Endothelial cell of umbilical vein (primary cell): Measurements from ENCODE around the gene CDS2. TPM values are rescaled to one million over a fixed set of nuclear protein-coding genes. Genes with fewer than 3 reads are reported as not detected.

Source experiments
- BruUV-seq: library from RNA; stranded (reverse); fragments of 400-500 nt; replicated peaks from 2 replicates; lab custom pipeline; 2021; lab: Mats Ljungman, UMichigan
- CTCF ChIA-PET: fragments of 300-600, 350-600 bp; sonication (Branson Sonifier 250); formaldehyde crosslinking; loops from one replicate; lab custom pipeline; 2021; ENCODE audit warnings: antibody characterized with exemption, inconsistent platforms; lab: Charles Lee
- POLR2A ChIA-PET: fragments of 300-600, 350-600 bp; sonication (Branson Sonifier 250); formaldehyde crosslinking; loops from one replicate; lab custom pipeline; 2021; ENCODE audit warnings: antibody characterized with exemption, inconsistent platforms; lab: Charles Lee
- DNase-seq: peaks from one replicate; pipeline ENCODE4 v3.0.0-alpha.2; 2011; ENCODE audit warnings: low read depth, low spot score
- FAIRE-seq: peaks from 2 replicates; lab custom pipeline; 2011; peaks lifted over from hg19 to GRCh38; lab: Jason Lieb, UNC
- H2AFZ ChIP-seq: 2 replicates; pipeline ENCODE4 v1.6.0; 2012; ENCODE audit warnings: low read depth, low read length, control low read depth, inconsistent platforms
- H3K27ac ChIP-seq: 2 replicates; pipeline ENCODE4 v1.5.1; 2011; ENCODE audit warnings: low read depth, mild to moderate bottlenecking, control low read depth, low read length, moderate library complexity; ENCODE audit not compliant: insufficient read depth
- H3K27me3 ChIP-seq, 2 experiments: 2 replicates each; pipeline versions ENCODE4 v1.6.0 to v1.6.1; 2011; ENCODE audit warnings: low read length in 2 of 2, mixed read lengths in 1 of 2; ENCODE audit not compliant: control insufficient read depth in 2 of 2, insufficient read depth in 2 of 2
- H3K36me3 ChIP-seq, 2 experiments: 2 replicates in 1 of 2; 3 replicates in 1 of 2; pipeline ENCODE4 v1.5.1; 2011; ENCODE audit warnings: low read length in 2 of 2, mild to moderate bottlenecking in 1 of 2, moderate library complexity in 1 of 2; ENCODE audit not compliant: control insufficient read depth in 2 of 2, insufficient read depth in 2 of 2; ENCODE audit errors: extremely low read depth in 1 of 2
- H3K4me1 ChIP-seq: 3 replicates; pipeline ENCODE4 v1.5.1; 2011; ENCODE audit warnings: mild to moderate bottlenecking, low read length; ENCODE audit not compliant: control insufficient read depth, insufficient read depth; ENCODE audit errors: extremely low read depth
- H3K4me2 ChIP-seq: 2 replicates; pipeline ENCODE4 v1.6.1; 2011; ENCODE audit warnings: low read length, control low read depth, mixed read lengths; ENCODE audit not compliant: insufficient read depth
- H3K4me3 ChIP-seq, 3 experiments: fragments of 200-600 bp in 1 of 3; sonication (generic), shearing (Covaris generic) in 1 of 3; replicated peaks in 1 of 3; 2 replicates each; pipeline ENCODE4 v1.5.1; 2011 to 2016; ENCODE audit warnings: control low read depth in 3 of 3, low read length in 3 of 3, mild to moderate bottlenecking in 2 of 3, inconsistent platforms in 1 of 3, low read depth in 1 of 3, moderate library complexity in 1 of 3; ENCODE audit not compliant: insufficient read depth in 1 of 3
- H3K79me2 ChIP-seq: 2 replicates; pipeline ENCODE4 v1.6.0; 2012; ENCODE audit warnings: low read length, inconsistent platforms; ENCODE audit not compliant: control insufficient read depth, insufficient read depth
- H3K9ac ChIP-seq: replicated peaks from 2 replicates; pipeline ENCODE3; 2011; ENCODE audit warnings: low read length, control low read depth; ENCODE audit not compliant: insufficient read depth; ENCODE audit errors: extremely low read depth
- H3K9me1 ChIP-seq: replicated peaks from 3 replicates; pipeline ENCODE4 v1.6.0; 2011; ENCODE audit warnings: mild to moderate bottlenecking, low read length; ENCODE audit not compliant: control insufficient read depth, insufficient read depth; ENCODE audit errors: extremely low read depth
- H3K9me3 ChIP-seq: replicated peaks from 2 replicates; pipeline ENCODE4 v1.5.1; 2012; ENCODE audit warnings: low read length, inconsistent platforms; ENCODE audit not compliant: control insufficient read depth, insufficient read depth
- H4K20me1 ChIP-seq: replicated peaks from 2 replicates; pipeline ENCODE3; 2011; ENCODE audit warnings: mild to moderate bottlenecking, low read length; ENCODE audit not compliant: control insufficient read depth, insufficient read depth; ENCODE audit errors: extremely low read depth
- CTCF ChIP-seq, 2 donors: IDR thresholded peaks; 1 replicate in 1 of 2; 2 replicates in 1 of 2; pipeline ENCODE4 v1.5.1; 2011; ENCODE audit warnings: low read length in 2 of 2, mild to moderate bottlenecking in 2 of 2, moderate library complexity in 2 of 2, control low read depth in 1 of 2, inconsistent platforms in 1 of 2, low read depth in 1 of 2; ENCODE audit not compliant: insufficient read depth in 1 of 2; ENCODE audit errors: extremely low read depth in 1 of 2
- EZH2 ChIP-seq: IDR thresholded peaks from 2 replicates; pipeline ENCODE4 v1.6.1; 2012; ENCODE audit warnings: borderline replicate concordance, low read depth, mild to moderate bottlenecking, moderate library complexity, low read length, inconsistent platforms; ENCODE audit not compliant: severe bottlenecking
- GATA2 ChIP-seq: IDR thresholded peaks from 2 replicates; pipeline ENCODE4 v1.7.0; 2011; ENCODE audit warnings: low read depth, mild to moderate bottlenecking, moderate library complexity, mixed read lengths, low read length; ENCODE audit not compliant: insufficient read length, insufficient read depth
- JUN ChIP-seq: IDR thresholded peaks from 2 replicates; pipeline ENCODE4 v1.6.1; 2011; ENCODE audit warnings: borderline replicate concordance, low read depth; ENCODE audit not compliant: insufficient read length, insufficient read depth
- MAX ChIP-seq: IDR thresholded peaks from 2 replicates; pipeline ENCODE4 v1.6.1; 2011; ENCODE audit not compliant: insufficient read depth, insufficient read length
- MYC ChIP-seq: IDR thresholded peaks from one replicate; pipeline ENCODE4 v1.6.1; 2011; ENCODE audit warnings: mild to moderate bottlenecking, low read depth, low read length
- POLR2A ChIP-seq: IDR thresholded peaks from 2 replicates; pipeline ENCODE4 v1.6.1; 2012; ENCODE audit warnings: low read depth, mild to moderate bottlenecking, control low read depth, low read length
- POLR2AphosphoS5 ChIP-seq: IDR thresholded peaks from 2 replicates; pipeline ENCODE4 v1.6.1; 2012; ENCODE audit warnings: low read depth, mild to moderate bottlenecking, control low read depth, low read length, moderate library complexity; ENCODE audit not compliant: insufficient read depth
- dilution Hi-C: fragments of 300-500 bp; cut with MboI; formaldehyde crosslinking; loops from one replicate; pipeline ENCODE4 v1.15.0; 2019; ENCODE audit warnings: low sequenced_read_pairs; ENCODE audit not compliant: extremely low pct_ligation_motif_present
- intact Hi-C: fragments of 100-400 bp; cut with micrococcal nuclease; formaldehyde crosslinking; loops from one replicate; pipeline ENCODE4 v1.10.0; 2022
- polyA plus RNA-seq, 4 experiments: library from polyadenylated mRNA; depleted of rRNA in 3 of 4; stranded (reverse) in 3 of 4; unstranded in 1 of 4; fragments of >200 nt; gene quantifications; 2 replicates each; pipeline versions ENCODE4 v1.2.1 to v1.2.3, GENCODE V29; 2011 to 2012; ENCODE audit warnings: missing spikeins in 1 of 4
- total RNA-seq: library from RNA; stranded (reverse); gene quantifications from 2 replicates; pipeline ENCODE4 v1.2.3, GENCODE V29; 2021

Gene CDS2
- total and polyA plus RNA-seq, 2 donors (not counting 3 experiments of a cell fraction or from before 2014, with no cell fraction given), result 47.0 to 49.0 TPM

- no peak overlapping the region for H3K4me2 ChIP-seq
- H4K20me1 ChIP-seq, result peaks cover 3% of the 10 kb centered on the region
- no peak overlapping the region for H3K4me3 ChIP-seq
- H3K36me3 ChIP-seq, result no peaks in the 10 kb centered on the region
- dilution Hi-C loops (no loop called here), intact Hi-C loops (no loop called here)
- H3K9ac ChIP-seq, result no peak overlapping the region
- H3K27me3 ChIP-seq, result no peaks in the 10 kb centered on the region
- POLR2A ChIA-PET, result no interaction called here
- FAIRE-seq, result no peak
- H2AFZ ChIP-seq, result no peak overlapping the region
- no peak for TF ChIP-seq EZH2
- TF ChIP-seq MAX, result no peak
- no peak for TF ChIP-seq CTCF (IDR thresholded peaks at IDR 0.05; ENCODE audit: extremely low read depth in 1 of 2, insufficient read depth in 1 of 2, low read depth in 1 of 2, low read length in 2 of 2)
- TF ChIP-seq POLR2A, result no peak
- no peak for TF ChIP-seq GATA2
- TF ChIP-seq POLR2AphosphoS5, result no peak
- TF ChIP-seq MYC, result no peak
- TF ChIP-seq JUN, result no peak
- H3K79me2 ChIP-seq, result peaks cover 34% of the 10 kb centered on the region
- no peak for DNase-seq
- H3K4me1 ChIP-seq, result peaks cover 22% of the 10 kb centered on the region
- CTCF ChIA-PET, result interaction anchor here (0.6 to 3.7 kb wide), 5 partner anchors 14 to 607 kb away, joined by 3 to 19 read pairs (median 4); partner anchors contain the start of gene CDS2
- no TSS peak for BruUV-seq
- no peaks in the 10 kb centered on the region for H3K9me1 ChIP-seq
- H3K9me3 ChIP-seq, result no peaks in the 10 kb centered on the region
- H3K27ac ChIP-seq, result no peak overlapping the region
Observed at GRCh38 chr20:5155404-5155803, 28.6 kb downstream of the CDS2 start.
